IMR-90 (cell line): Measurements from ENCODE around the gene SLC24A3. TPM values are rescaled to one million over a fixed set of nuclear protein-coding genes. Genes with fewer than 3 reads are reported as not detected.

ENCODE experiments used
- ATAC-seq: fragments of 200-7000 bp; cut with Tn5 transposase; 2 replicates; pipeline ENCODE4 v1.9.1; 2020; ENCODE audit warnings: low read depth, mild to moderate bottlenecking, moderate library complexity
- BruUV-seq: library from RNA; stranded (reverse); fragments of 400-500 nt; replicated peaks from 2 replicates; lab custom pipeline; 2021; lab: Mats Ljungman, UMichigan
- CTCF ChIA-PET: fragments of 300-600 bp; formaldehyde crosslinking; extraction: SDS; loops from one replicate; lab custom pipeline; 2021; ENCODE audit warnings: antibody characterized with exemption; lab: Yijun Ruan, JAX
- POLR2A ChIA-PET: fragments of 300-600 bp; sonication (Branson Sonifier 250); formaldehyde crosslinking; loops from one replicate; lab custom pipeline; 2022; ENCODE audit warnings: antibody characterized with exemption; ENCODE audit not compliant: unreplicated experiment; lab: Charles Lee
- DNase-seq: peaks from one replicate; pipeline ENCODE4 v3.0.0; 2013
- H2AFZ ChIP-seq: replicated peaks from 2 replicates; pipeline ENCODE3; 2013; ENCODE audit warnings: low read length, mild to moderate bottlenecking; ENCODE audit not compliant: poor library complexity
- H2AK5ac ChIP-seq: 2 replicates; pipeline ENCODE4 v1.6.1; 2013; ENCODE audit warnings: low read depth, low read length, inconsistent platforms
- H2AK9ac ChIP-seq: replicated peaks from 2 replicates; pipeline ENCODE3; 2013; ENCODE audit warnings: mild to moderate bottlenecking, low read depth, low read length, moderate library complexity; ENCODE audit not compliant: poor library complexity
- H2BK120ac ChIP-seq: 2 replicates; pipeline ENCODE4 v1.6.1; 2013; ENCODE audit warnings: low read depth, low read length, inconsistent platforms
- H2BK15ac ChIP-seq: 3 replicates; pipeline ENCODE4 v1.6.1; 2013; ENCODE audit warnings: low read depth, low read length, inconsistent platforms
- H2BK20ac ChIP-seq: 2 replicates; pipeline ENCODE4 v1.6.1; 2013; ENCODE audit warnings: low read depth, mild to moderate bottlenecking, inconsistent platforms, low read length, moderate library complexity
- H2BK5ac ChIP-seq: 2 replicates; pipeline ENCODE4 v1.6.1; 2013; ENCODE audit warnings: mild to moderate bottlenecking, low read depth, low read length, inconsistent platforms; ENCODE audit not compliant: poor library complexity, severe bottlenecking
- H3K14ac ChIP-seq: replicated peaks from 2 replicates; pipeline ENCODE4 v1.6.1; 2013; ENCODE audit warnings: low read depth, low read length, inconsistent platforms
- H3K18ac ChIP-seq: 2 replicates; pipeline ENCODE4 v1.6.1; 2013; ENCODE audit warnings: low read depth, low read length, control low read depth
- H3K23ac ChIP-seq: 2 replicates; pipeline ENCODE4 v1.6.1; 2013; ENCODE audit warnings: low read depth, low read length, inconsistent platforms
- H3K27ac ChIP-seq: 2 replicates; pipeline ENCODE4 v1.5.1; 2013; ENCODE audit warnings: mild to moderate bottlenecking, control low read depth, low read length; ENCODE audit not compliant: insufficient read depth
- H3K27me3 ChIP-seq: 2 replicates; pipeline ENCODE4 v1.6.1; 2013; ENCODE audit warnings: low read length; ENCODE audit not compliant: control insufficient read depth, insufficient read depth
- H3K36me3 ChIP-seq: 2 replicates; pipeline ENCODE4 v1.6.1; 2013; ENCODE audit warnings: low read length, mixed read lengths; ENCODE audit not compliant: control insufficient read depth, insufficient read depth
- H3K4ac ChIP-seq: 2 replicates; pipeline ENCODE4 v1.6.1; 2013; ENCODE audit warnings: low read depth, low read length, inconsistent platforms
- H3K4me1 ChIP-seq: 2 replicates; pipeline ENCODE4 v1.6.1; 2013; ENCODE audit warnings: low read length, mixed read lengths; ENCODE audit not compliant: control insufficient read depth, insufficient read depth
- H3K4me2 ChIP-seq: 2 replicates; pipeline ENCODE4 v1.6.1; 2013; ENCODE audit warnings: low read depth, mild to moderate bottlenecking, control low read depth, low read length, moderate library complexity
- H3K4me3 ChIP-seq: 2 replicates; pipeline ENCODE4 v1.5.1; 2013; ENCODE audit warnings: low read depth, mild to moderate bottlenecking, control low read depth, low read length, moderate library complexity; ENCODE audit not compliant: insufficient read depth
- H3K56ac ChIP-seq: 2 replicates; pipeline ENCODE4 v1.6.1; 2013; ENCODE audit warnings: low read length, inconsistent platforms; ENCODE audit not compliant: insufficient read depth; ENCODE audit errors: extremely low read depth
- H3K79me1 ChIP-seq, 2 experiments: 2 replicates each; pipeline ENCODE4 v1.6.1; 2013; ENCODE audit warnings: low read length in 2 of 2, inconsistent platforms in 1 of 2, low read depth in 1 of 2
- H3K9ac ChIP-seq: 2 replicates; pipeline ENCODE4 v1.6.1; 2013; ENCODE audit warnings: low read depth, low read length, control low read depth
- H3K9me1 ChIP-seq: 2 replicates; pipeline ENCODE4 v1.6.1; 2013; ENCODE audit warnings: low read length, inconsistent platforms; ENCODE audit not compliant: insufficient read depth
- H3K9me3 ChIP-seq: 2 replicates; pipeline ENCODE4 v1.6.1; 2013; ENCODE audit warnings: low read length; ENCODE audit not compliant: control insufficient read depth, insufficient read depth
- H4K20me1 ChIP-seq: 2 replicates; pipeline ENCODE4 v1.6.1; 2013; ENCODE audit warnings: low read length, inconsistent platforms; ENCODE audit not compliant: insufficient read depth
- H4K5ac ChIP-seq: 2 replicates; pipeline ENCODE4 v1.6.1; 2013; ENCODE audit warnings: mild to moderate bottlenecking, low read depth, low read length, control low read depth
- H4K8ac ChIP-seq, 2 experiments: 2 replicates each; pipeline ENCODE4 v1.6.1; 2013; ENCODE audit warnings: low read depth in 2 of 2, low read length in 2 of 2, control low read depth in 1 of 2, inconsistent platforms in 1 of 2
- H4K91ac ChIP-seq: 2 replicates; pipeline ENCODE4 v1.6.1; 2013; ENCODE audit warnings: low read depth, low read length, inconsistent platforms; ENCODE audit not compliant: insufficient read depth
- BHLHE40 ChIP-seq: fragments of 150-350 bp; IDR thresholded peaks from 2 replicates; pipeline ENCODE4 v1.6.1; 2016; ENCODE audit warnings: mild to moderate bottlenecking, low read depth, low read length
- CHD1 ChIP-seq: IDR thresholded peaks from 2 replicates; pipeline ENCODE4 v1.6.1; 2012; ENCODE audit warnings: low read depth, low read length, improper control_type of control experiment
- MAFK ChIP-seq: IDR thresholded peaks from 2 replicates; pipeline ENCODE4 v1.6.1; 2012; ENCODE audit warnings: low read depth, low read length, improper control_type of control experiment
- MAZ ChIP-seq: IDR thresholded peaks from 2 replicates; pipeline ENCODE4 v1.6.1; 2012; ENCODE audit warnings: low read depth, mild to moderate bottlenecking, low read length, improper control_type of control experiment, moderate library complexity, borderline replicate concordance
- MXI1 ChIP-seq: IDR thresholded peaks from 2 replicates; pipeline ENCODE4 v1.6.1; 2012; ENCODE audit warnings: low read depth, mild to moderate bottlenecking, low read length, moderate library complexity, borderline replicate concordance
- NFE2L2 ChIP-seq: fragments of 150-350 bp; IDR thresholded peaks from 2 replicates; pipeline ENCODE4 v1.6.1; 2016; ENCODE audit warnings: low read depth, mild to moderate bottlenecking, low read length
- POLR2A ChIP-seq: IDR thresholded peaks from 2 replicates; pipeline ENCODE4 v1.6.1; 2012; ENCODE audit warnings: mild to moderate bottlenecking, low read depth, low read length
- RAD21 ChIP-seq: IDR thresholded peaks from 2 replicates; pipeline ENCODE4 v1.6.1; 2012; ENCODE audit warnings: low read length, improper control_type of control experiment
- RCOR1 ChIP-seq: IDR thresholded peaks from 2 replicates; pipeline ENCODE4 v1.6.1; 2012; ENCODE audit warnings: mild to moderate bottlenecking, low read length, improper control_type of control experiment; ENCODE audit not compliant: insufficient replicate concordance
- RFX5 ChIP-seq: IDR thresholded peaks from 2 replicates; pipeline ENCODE4 v1.8.0; 2012; ENCODE audit warnings: low read depth, mild to moderate bottlenecking, low read length, moderate library complexity
- SMC3 ChIP-seq: fragments of 150-350 bp; IDR thresholded peaks from 2 replicates; pipeline ENCODE4 v1.6.1; 2016; ENCODE audit warnings: low read depth, mild to moderate bottlenecking, antibody characterized with exemption, low read length, moderate library complexity
- WGBS, 2 experiments: methylation state at CpG; one replicate each; pipeline versions ENCODE4 v1.1.5 to v1.1.7; 2013; ENCODE audit warnings: missing lambda C conversion rate in 2 of 2; ENCODE audit not compliant: insufficient read length in 1 of 2; ENCODE audit errors: extremely low coverage in 2 of 2; 5-methylcytosine and 5-hydroxymethylcytosine counted together
- dilution Hi-C: fragments of 300-500 bp; cut with HindIII; formaldehyde crosslinking; loops from one replicate; pipeline ENCODE4 v1.14.3; 2018; ENCODE audit warnings: low sequenced_read_pairs; ENCODE audit not compliant: unreplicated experiment
- in situ Hi-C: fragments of 300-500 bp; cut with MboI; formaldehyde crosslinking; loops from 3 replicates; pipeline ENCODE4 v1.14.3; 2019; ENCODE audit warnings: low sequenced_read_pairs, inconsistent platforms, mixed read lengths
- intact Hi-C: fragments of 100-400 bp; cut with micrococcal nuclease; formaldehyde crosslinking; loops from 2 replicates; pipeline ENCODE4 v1.10.0; 2022
- polyA plus RNA-seq, 3 experiments: library from polyadenylated mRNA; depleted of rRNA; stranded (reverse); fragments of >200 nt; gene quantifications; 2 replicates each; pipeline ENCODE4 v1.2.3, GENCODE V29; 2012; ENCODE audit warnings: low replicate concordance in 1 of 3
- total RNA-seq: library from RNA; depleted of rRNA; stranded (reverse); fragments of >200 nt; gene quantifications from 2 replicates; pipeline ENCODE4 v1.2.3, GENCODE V29; 2012
- TF ChIP-seq, protein P1 (sequence below): fragments of 150-350 bp; IDR thresholded peaks from 2 replicates; pipeline ENCODE4 v1.6.1; 2017; ENCODE audit warnings: mild to moderate bottlenecking, antibody characterized with exemption, low read length, low read depth
- TF ChIP-seq, protein P2 (sequence below): conservative IDR thresholded peaks from 2 replicates; pipeline ENCODE4 v1.5.1; 2012; ENCODE audit warnings: mild to moderate bottlenecking, low read depth, low read length, improper control_type of control experiment
- TF ChIP-seq, protein P3 (sequence below): fragments of 150-350 bp; IDR thresholded peaks from 2 replicates; pipeline ENCODE4 v1.6.1; 2016; ENCODE audit warnings: low read depth, mild to moderate bottlenecking, low read length, moderate library complexity, borderline replicate concordance

SLC24A3 gene
- total and polyA plus RNA-seq, 2 of the 4 experiments (the other 2 are of a cell fraction), result not detected

DNA sequence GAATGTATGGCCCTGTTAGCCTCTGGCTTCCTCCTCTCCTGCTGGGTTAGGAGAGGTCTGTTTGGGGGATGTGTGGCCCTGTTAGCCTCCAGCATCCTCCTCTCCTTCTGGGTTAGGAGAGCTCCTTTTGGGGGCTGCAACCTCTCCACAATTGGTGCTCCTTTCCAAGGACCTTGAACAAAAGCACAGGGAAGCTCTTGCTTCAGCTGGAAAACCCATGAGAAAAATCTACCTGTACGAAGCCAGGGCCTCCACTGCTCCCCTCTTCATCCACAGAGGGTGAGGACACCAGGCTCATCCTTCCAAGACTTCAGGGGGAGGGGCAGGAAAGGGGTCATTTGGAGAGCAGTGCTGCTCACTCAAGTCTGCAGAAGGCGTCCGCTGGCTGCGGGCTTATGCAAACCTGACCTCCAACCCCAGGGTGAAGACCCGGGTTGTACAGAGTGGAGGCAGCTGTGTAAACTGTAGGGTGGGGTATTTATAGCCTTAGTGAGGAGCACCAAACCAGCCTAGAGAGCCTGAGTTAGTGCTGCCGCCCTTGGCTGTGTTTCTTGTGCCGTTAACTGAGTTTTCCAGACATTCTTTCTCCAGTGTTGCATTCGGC, 62.1 kb downstream of the SLC24A3 start:
- no peak overlapping the region for H2BK20ac ChIP-seq
- no peaks in the 10 kb centered on the region for H3K79me1 ChIP-seq
- H3K14ac ChIP-seq, result no peak overlapping the region
- H4K8ac ChIP-seq, result no peak overlapping the region
- dilution Hi-C loops, result no loop called here
- no peaks in the 10 kb centered on the region for H3K36me3 ChIP-seq
- H2AK9ac ChIP-seq, result no peak overlapping the region
- no peak overlapping the region for H2AFZ ChIP-seq
- in situ Hi-C loops, result no loop called here
- no peak for ATAC-seq
- no peak overlapping the region for H3K27ac ChIP-seq
- H3K9me3 ChIP-seq, result no peaks in the 10 kb centered on the region; the same call in 1 of the 2 replicates
- ChIA-PET CTCF (no interaction called here), POLR2A (no interaction called here)
- no peak overlapping the region for H3K9ac ChIP-seq
- H2BK5ac ChIP-seq, result no peak overlapping the region
- no peaks in the 10 kb centered on the region for H3K27me3 ChIP-seq
- TF ChIP-seq CHD1 (no peak), BHLHE40 (no peak), MXI1 (no peak), MAFK (no peak), RAD21 (no peak), POLR2A (no peak), RFX5 (no peak), RCOR1 (no peak), SMC3 (no peak), MAZ (no peak), NFE2L2 (no peak)
- TF ChIP-seq, protein P1, sequence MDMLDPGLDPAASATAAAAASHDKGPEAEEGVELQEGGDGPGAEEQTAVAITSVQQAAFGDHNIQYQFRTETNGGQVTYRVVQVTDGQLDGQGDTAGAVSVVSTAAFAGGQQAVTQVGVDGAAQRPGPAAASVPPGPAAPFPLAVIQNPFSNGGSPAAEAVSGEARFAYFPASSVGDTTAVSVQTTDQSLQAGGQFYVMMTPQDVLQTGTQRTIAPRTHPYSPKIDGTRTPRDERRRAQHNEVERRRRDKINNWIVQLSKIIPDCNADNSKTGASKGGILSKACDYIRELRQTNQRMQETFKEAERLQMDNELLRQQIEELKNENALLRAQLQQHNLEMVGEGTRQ, result no peak
- TF ChIP-seq, protein P2, sequence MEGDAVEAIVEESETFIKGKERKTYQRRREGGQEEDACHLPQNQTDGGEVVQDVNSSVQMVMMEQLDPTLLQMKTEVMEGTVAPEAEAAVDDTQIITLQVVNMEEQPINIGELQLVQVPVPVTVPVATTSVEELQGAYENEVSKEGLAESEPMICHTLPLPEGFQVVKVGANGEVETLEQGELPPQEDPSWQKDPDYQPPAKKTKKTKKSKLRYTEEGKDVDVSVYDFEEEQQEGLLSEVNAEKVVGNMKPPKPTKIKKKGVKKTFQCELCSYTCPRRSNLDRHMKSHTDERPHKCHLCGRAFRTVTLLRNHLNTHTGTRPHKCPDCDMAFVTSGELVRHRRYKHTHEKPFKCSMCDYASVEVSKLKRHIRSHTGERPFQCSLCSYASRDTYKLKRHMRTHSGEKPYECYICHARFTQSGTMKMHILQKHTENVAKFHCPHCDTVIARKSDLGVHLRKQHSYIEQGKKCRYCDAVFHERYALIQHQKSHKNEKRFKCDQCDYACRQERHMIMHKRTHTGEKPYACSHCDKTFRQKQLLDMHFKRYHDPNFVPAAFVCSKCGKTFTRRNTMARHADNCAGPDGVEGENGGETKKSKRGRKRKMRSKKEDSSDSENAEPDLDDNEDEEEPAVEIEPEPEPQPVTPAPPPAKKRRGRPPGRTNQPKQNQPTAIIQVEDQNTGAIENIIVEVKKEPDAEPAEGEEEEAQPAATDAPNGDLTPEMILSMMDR, result no peak
- TF ChIP-seq, protein P3, sequence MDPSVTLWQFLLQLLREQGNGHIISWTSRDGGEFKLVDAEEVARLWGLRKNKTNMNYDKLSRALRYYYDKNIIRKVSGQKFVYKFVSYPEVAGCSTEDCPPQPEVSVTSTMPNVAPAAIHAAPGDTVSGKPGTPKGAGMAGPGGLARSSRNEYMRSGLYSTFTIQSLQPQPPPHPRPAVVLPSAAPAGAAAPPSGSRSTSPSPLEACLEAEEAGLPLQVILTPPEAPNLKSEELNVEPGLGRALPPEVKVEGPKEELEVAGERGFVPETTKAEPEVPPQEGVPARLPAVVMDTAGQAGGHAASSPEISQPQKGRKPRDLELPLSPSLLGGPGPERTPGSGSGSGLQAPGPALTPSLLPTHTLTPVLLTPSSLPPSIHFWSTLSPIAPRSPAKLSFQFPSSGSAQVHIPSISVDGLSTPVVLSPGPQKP, result no peak
- H2BK120ac ChIP-seq, result no peak overlapping the region
- intact Hi-C loops, result no loop called here
- 28% methylated on average over 3 of the region's 8 CpGs; no CpG with 5 or more reads in 1 of the 2 experiments for WGBS, 2 experiments
- H4K5ac ChIP-seq, result no peak overlapping the region
- no peak overlapping the region for H3K23ac ChIP-seq
- H3K4me3 ChIP-seq, result no peak overlapping the region
- H3K4ac ChIP-seq, result no peak overlapping the region
- no peaks in the 10 kb centered on the region for H3K9me1 ChIP-seq
- H4K91ac ChIP-seq, result no peak overlapping the region
- no peak overlapping the region for H3K4me2 ChIP-seq
- H4K20me1 ChIP-seq, result no peaks in the 10 kb centered on the region
- no peak overlapping the region for H2BK15ac ChIP-seq
- H2AK5ac ChIP-seq, result no peak overlapping the region
- no peak overlapping the region for H3K56ac ChIP-seq
- no peak for DNase-seq
- BruUV-seq, result no TSS peak
- H3K18ac ChIP-seq, result no peak overlapping the region
- no peaks in the 10 kb centered on the region for H3K4me1 ChIP-seq
